Measurements from ENCODE around the gene STOML3.

DNA sequence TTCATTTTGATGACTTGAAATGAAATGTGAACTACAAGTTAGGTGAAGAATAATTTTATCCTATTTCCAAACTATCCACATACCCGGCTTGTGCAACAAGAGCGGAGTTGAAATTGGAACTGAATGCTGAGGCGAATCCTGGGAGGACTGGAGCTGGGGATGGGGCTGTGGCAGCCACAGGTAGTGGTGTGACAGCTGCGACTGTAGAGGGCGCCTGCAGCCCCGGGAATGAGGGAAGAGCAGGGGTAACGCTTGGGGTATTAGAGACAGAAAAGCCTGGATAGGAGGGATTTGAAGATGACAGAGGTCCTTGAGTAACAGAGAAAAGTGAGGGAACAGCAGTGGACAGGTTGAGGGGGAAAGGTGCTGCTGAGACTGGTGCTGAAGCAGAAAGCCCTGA, 22.0 kb upstream of the STOML3 start:
- TF ChIP-seq, protein P1, sequence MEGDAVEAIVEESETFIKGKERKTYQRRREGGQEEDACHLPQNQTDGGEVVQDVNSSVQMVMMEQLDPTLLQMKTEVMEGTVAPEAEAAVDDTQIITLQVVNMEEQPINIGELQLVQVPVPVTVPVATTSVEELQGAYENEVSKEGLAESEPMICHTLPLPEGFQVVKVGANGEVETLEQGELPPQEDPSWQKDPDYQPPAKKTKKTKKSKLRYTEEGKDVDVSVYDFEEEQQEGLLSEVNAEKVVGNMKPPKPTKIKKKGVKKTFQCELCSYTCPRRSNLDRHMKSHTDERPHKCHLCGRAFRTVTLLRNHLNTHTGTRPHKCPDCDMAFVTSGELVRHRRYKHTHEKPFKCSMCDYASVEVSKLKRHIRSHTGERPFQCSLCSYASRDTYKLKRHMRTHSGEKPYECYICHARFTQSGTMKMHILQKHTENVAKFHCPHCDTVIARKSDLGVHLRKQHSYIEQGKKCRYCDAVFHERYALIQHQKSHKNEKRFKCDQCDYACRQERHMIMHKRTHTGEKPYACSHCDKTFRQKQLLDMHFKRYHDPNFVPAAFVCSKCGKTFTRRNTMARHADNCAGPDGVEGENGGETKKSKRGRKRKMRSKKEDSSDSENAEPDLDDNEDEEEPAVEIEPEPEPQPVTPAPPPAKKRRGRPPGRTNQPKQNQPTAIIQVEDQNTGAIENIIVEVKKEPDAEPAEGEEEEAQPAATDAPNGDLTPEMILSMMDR (IDR thresholded peaks at IDR 0.05): no peak
- no peak for TF ChIP-seq POLR2A (IDR thresholded peaks at IDR 0.05)

Data from esophagus squamous epithelium (tissue), 4 donors.